ENCODE data around the gene ASCL5.

Gene ASCL5

DNA sequence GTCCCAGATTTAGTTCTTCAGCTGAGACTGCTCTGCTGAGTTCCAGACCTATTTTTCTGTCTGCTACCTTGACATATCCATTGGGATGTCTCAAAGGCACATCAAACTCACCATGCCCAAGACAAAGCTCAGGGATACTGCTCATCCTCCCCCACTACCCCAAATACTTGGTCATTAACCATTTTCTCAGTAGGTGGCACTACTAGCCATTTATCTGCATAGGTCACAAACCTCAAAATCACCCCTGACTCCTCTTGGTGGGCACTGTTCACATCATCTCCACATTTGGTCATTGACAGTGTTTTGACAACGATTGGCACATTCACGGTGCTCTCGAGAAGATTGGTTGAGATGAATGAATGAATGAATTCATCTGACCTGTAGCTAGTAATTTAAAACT lies 46.8 kb downstream of the ASCL5 start:
- no peak for DNase-seq

DNA sequence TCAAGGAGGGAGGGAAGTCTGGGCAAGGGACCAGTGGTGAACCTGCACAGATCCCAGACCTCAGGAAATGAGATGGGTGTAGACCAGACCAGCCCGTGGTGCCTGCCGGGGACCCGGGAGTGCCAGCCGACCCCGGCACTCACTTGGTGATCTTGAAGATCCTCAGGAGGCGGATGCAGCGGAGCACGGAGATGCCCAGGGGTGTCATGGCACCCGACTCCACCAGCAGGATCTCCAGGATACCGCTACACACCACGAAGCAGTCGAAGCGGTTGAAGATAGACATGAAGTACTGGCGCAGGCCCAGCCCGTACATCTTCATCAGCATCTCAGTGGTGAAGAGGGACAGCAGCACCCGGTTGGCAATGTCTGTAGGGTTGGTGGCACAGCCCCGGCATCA lies 49.2 kb downstream of the ASCL5 start:
- DNase-seq, result no peak

DNA sequence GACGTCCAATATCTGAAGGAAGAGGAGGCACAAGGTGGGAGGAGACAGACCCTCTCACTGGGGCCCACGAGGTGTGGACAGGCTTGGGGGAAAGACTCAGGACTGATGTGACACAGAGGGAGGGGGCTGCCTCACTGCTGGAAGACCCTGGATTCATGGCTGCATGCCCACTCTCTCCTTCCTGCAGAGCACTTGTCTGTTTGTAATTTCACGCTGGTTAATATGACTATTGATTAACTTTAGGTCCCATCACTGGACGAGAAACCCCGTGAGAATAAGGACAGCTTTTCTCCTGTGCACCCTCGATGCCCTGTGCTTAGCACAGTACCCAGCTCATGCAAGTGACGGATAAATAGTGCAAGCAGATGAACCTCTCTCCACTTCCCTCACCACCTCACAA lies 49.9 kb downstream of the ASCL5 start:
- DNase-seq, result no peak

DNA sequence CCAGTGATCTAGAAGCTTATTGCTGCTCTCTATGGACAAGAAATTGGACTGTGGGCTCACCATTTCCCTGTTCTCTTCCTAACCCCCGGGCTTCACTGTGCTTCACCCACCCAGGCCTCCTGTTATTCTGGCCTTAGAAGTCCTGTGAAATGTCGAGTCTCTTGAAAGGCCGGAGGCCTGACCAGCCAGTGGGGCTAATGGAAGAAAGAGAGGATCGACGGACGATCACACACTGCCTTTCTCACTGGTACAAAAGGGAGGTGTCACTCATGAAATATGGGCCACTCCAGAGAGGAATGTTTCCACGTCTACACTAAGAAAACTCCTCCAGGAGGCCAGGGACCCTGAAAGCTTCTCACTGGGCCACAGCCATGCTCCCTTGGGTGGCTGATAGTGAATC lies 50.9 kb downstream of the ASCL5 start:
- no peak for DNase-seq

DNA sequence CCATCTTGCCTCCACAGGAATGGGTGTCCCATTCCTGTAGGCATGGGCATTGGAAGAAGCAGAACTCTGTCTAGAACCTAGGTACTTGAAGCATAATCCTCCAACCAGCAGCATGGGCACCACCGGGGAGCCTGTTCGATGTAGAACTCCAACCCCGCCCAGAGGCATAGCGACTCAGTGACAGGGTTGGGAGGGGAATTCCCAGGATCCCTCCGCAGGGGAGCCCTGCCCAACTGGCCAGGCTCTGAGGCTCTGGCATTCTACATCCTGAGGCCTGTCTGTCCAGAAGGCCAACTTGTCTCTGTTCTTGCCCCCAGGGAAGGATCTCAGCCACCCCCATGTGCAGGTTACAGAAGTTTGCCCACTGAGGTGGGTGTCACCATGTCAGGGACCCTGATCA lies 53.0 kb downstream of the ASCL5 start:
- DNase-seq, result no peak

DNA sequence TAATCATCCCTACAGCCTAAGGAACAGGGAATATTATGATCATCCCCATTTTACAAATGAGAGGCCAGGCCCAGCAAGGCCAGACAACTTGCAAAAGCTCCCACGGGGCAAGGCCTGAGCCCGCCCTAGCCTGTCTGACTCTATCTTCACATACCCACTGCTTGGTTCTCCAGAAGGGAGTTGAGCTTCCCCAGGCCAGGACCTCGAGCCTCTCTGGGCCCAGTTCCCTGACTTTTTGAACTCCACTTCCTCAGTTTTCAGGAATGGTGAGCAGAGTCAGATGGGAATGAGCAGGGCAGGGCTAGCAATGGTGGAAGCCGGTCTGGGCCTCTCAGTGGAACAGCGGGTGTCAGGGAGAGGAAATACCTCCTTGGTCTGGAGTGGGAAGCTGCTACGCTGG lies 54.1 kb downstream of the ASCL5 start:
- no peak for DNase-seq

DNA sequence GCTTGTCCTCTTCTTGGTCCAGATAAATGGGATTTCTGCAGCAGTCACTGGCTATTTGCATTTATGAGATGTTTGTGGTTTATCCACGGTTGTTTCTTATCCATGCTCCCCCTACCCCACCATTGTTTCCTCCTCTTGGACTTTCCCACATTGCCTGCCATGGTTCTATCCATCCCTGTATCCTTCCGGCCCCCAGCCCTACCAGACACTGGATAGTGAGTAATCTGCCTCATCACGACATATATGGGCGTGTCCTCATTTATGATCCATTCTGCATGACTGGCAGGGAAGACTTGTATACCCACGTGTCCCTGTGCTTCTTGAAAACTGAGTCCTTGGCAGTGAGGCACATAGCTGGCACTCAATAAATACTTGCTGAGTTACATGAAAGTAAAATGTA lies 54.8 kb downstream of the ASCL5 start:
- no peak for DNase-seq

DNA sequence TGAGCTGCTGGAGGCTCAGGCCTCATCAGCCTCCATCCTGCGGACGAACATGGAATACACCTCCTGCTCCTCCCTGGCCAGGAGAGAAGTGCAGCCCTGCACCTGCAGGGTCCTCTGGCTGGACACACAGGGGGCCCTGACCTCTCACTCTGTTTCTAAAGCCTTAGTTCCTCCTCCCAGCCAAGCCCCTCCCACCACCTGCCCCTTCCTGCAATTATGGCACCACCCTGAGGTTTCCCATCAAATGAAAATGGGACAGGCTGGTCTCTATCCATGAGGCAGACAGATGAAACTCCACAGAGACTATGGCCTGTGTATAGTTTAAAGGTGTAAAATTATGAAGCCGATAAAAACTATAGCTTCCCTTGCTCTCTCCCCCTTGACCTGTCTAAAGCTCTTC lies 57.3 kb downstream of the ASCL5 start:
- DNase-seq, result no peak

DNA sequence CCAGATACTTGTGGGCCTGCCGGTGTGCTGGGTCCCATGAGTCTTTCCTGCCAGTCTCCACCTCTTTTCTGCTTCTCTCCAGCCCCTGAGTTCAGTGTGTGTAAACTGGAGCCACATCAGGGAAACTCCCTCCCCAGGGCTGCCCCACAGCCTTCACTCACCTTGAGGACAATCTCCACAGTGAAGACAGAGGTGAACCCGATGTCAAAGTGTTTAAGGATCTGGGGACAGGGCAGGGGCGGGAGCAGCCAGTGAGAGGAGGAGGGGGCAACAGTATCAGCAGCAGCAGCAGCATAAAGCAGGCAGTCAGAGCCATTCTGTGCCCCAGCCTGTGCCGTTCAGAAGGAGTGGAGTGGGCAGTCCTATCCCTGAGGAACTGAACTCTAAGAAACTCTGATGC lies 58.0 kb downstream of the ASCL5 start:
- no peak for DNase-seq

DNA sequence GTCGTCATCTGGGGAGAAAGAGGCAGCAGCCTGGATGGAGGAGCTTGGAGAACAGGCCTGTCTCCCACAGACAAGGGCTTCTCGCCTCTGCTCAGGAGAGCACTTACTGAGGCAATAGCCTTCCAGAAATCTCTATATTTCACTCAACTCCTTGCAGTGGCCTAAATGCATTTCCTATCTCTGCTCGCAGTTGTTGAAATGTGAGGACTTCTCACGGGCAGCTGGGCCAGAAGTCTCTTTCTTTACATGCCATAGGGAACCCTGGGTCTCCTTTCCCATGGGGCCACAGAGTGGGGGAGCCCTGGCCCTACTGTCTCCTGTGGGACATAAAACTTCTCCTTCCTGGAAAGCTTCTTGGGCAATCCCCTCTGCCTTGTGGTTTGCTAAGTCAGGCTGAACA lies 60.0 kb downstream of the ASCL5 start:
- DNase-seq, result no peak

DNA sequence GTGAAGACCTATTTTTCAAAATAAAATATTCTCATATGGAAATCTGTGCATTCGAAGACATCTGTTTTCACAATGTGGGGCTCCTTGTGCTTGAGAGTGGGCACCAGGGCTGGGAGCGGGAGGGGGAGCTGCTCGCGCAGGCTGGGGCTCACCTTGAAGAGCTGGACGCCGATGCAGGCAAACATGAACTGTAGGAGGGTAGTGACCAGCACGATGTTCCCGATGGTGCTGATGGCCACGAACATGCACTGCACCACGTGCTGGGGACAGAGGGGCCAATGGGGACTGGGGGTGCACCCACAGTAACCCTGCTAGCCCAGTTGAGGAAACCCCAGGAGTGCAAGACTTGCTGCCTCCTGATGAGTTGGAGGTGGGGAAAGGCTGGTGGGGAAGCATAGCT lies 61.3 kb downstream of the ASCL5 start:
- DNase-seq, result no peak

DNA sequence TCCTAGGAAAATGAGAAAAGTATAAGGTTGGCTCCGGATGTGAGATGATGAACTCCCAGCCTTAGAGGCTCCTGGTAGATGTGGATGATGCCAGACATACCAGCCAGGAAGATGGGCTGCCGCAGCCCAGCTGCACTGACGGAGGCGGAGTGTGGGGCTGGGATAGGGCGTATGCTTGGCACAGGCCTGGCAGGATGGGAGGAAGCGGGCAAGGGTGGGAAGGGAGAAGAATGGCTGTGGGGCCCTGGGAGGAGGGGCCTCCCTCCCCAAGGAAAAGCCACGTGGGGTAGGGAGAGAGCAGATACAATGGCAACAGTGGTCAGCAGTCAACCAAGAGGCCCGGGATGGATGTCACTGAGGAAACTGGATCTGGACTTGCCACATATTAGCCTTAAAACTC lies 62.2 kb downstream of the ASCL5 start:
- no peak for DNase-seq
